ENCODE results near the gene SYTL1.

Gene SYTL1

GRCh38 chr1:27348861-27349783 is 7.3 kb downstream of the SYTL1 start:
- DNase-seq = peak; percentile 27

- peak; percentile 38 for DNase-seq
Measured at GRCh38 chr1:27349784-27350662, 8.2 kb downstream of the SYTL1 start.

DNA sequence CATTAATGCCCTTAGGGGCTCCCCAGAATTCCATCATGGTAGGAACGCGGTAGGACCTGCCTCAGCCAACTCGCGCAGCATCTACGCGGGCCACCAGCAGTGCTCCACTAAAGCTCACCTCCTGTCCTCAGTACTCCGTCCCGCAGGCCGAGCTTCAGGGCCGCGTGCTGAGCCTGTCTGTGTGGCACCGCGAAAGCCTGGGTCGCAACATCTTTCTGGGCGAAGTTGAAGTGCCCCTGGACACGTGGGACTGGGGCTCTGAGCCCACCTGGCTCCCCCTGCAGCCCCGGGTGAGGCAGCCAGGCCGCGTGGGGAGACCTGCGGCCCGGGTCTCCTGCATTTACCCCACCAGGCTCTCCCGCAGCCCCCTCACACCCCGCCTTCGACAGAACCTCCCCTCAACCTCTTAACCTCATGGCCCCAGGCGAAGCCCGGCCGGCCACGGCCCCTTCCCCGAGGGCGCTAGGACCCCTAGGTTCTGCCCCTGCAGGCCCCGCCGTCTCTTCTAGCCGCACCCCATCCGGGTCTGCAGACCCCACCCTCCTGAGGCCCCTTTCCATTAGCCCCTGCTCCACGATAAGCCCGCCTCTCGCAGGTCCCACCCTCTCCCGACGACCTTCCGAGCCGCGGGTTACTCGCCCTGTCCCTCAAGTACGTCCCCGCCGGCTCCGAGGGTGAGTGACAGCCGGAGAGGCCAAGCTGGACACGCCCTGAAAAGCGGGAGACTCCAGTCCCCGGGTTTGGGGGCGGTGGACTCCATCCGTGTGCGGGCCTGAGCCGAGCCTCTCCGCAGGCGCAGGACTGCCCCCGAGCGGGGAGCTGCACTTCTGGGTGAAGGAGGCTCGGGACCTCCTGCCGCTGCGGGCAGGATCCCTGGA is 9.1 kb downstream of the SYTL1 start:
- no peak for DNase-seq

GRCh38 chr1:27351541-27352107 is 9.8 kb downstream of the SYTL1 start:
- no peak for DNase-seq

- no peak for DNase-seq
Measured at GRCh38 chr1:27353166-27353565, 11.3 kb downstream of the SYTL1 start.

DNA sequence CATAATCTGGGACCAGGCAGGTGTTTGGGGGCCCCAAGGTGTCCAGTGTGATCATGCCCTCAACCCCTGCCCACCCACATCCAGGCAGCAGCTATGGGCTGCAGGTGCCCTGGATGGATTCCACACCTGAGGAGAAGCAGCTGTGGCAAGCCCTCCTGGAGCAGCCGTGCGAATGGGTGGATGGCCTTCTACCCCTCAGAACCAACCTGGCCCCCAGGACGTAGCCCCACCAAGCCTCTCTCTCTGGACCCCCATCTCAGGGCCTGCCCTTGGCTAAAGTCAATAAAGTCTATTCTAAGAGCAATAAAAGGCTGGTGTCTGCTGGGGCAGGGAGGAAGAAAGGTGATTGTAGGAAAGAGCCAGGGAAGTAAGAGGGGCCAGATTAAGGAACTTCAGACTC is 11.8 kb downstream of the SYTL1 start:
- no peak for DNase-seq

- DNase-seq = no peak
Measured at GRCh38 chr1:27355683-27356082, 13.9 kb downstream of the SYTL1 start.

- DNase-seq = no peak
Measured at GRCh38 chr1:27356277-27356618, 14.4 kb downstream of the SYTL1 start.

GRCh38 chr1:27356619-27357280 is 14.9 kb downstream of the SYTL1 start:
- DNase-seq = peak; percentile 60

GRCh38 chr1:27357281-27358037 is 15.6 kb downstream of the SYTL1 start:
- DNase-seq = peak; percentile 83

DNA sequence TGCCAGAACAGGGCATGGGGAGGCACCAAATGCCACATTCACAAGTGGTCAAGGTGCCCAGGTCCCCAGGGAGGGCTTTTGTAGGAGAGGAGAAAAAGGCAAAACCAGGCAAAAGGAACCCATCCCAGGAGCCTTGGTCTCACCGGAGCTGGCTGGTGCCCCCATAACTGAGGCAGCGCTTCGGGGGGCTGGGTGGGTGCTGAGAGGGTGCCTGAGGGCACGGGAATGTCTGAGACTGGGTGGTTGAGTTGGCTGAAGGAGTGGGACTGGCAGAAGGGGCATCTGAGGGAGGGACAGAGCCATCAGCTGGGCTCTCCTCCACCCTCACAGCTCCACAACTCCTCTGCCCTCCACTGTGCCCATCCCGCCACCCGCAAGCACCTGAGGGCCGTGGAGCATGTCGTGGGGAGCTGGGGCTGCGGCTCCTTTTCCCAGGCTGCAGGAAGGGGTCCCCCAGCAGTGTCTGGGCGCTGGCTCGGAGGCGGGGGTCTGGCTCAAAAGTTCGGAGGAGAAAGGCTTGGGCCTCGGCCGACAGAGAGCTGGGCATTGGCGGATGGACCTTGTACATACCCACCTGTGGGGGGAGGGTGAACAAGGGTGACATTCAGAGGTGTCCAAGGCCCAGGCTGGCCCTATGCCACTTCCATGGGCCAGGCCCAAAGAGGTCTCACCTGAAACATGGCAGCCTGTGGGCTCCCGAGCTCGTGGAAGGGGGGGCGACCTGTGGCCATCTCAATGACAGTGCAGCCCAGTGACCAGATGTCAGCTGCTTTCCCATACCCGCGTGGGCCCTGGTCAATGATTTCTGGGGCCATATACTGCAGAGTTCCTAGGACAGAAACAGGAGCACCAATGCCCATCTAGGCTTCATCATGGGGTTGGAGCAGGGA is 16.5 kb downstream of the SYTL1 start:
- no peak for DNase-seq

DNA sequence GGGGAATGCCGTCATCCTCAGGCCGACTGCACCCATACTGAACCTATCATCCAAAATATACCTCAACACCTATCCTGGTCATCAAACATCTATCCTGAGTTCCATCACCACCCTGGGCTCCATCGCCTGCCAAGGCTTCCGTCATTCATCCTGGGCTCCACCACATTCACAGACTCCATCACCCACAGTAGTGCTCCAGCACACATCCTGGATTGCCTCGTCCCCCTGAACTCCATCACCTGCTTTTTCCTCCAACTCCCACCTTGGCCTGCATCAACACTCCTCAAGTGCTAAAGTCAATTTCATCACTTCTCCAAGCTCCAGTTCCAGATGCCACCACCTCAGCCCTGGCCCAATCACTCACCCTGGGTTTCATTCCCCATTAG is 17.1 kb downstream of the SYTL1 start:
- DNase-seq = no peak

- no peak for DNase-seq
Measured at GRCh38 chr1:27359822-27360158, 18.0 kb downstream of the SYTL1 start.

DNA sequence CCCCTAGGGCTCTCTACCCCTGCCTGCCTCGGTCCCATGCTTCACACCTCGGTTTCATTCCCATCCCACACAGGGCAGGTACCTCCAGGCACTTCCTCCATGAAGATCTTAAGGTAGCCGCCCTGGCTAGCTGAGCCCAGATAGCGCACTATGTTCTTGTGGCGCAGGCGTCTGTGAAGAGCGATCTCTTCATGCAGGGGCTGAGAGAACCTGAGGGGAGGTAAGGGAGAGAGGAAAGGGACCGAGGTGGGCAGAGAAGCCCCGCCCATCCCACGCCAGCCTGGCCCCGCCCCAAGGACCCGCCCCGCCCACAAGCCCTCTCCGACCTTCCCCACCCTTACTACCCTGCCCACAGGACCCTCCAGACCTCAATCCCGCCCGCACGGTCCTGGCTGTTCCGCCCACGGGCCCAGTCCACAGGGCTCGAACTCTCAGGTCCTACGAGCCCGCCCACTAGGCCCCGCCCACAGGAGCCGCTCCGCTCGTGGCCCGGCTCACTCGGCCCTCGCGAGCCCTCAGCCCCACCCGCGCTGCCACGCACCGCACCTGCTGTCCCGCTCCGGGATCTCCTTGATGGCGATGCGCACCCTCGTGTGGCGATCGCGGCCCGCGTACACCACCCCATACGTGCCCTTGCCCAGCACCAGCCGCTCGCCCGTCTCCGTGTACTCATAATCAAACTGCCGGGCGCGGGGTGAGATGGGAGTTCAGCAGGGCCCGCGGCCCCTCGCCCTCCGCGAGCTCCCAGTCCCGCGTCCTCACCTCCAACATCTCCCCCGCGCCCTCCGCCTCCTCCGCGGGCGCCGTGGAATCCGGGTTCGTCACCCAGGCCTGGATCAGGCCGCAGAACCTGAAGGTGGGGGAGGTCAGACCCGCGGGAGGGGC is 18.6 kb downstream of the SYTL1 start:
- peak; percentile 46 for DNase-seq

DNA sequence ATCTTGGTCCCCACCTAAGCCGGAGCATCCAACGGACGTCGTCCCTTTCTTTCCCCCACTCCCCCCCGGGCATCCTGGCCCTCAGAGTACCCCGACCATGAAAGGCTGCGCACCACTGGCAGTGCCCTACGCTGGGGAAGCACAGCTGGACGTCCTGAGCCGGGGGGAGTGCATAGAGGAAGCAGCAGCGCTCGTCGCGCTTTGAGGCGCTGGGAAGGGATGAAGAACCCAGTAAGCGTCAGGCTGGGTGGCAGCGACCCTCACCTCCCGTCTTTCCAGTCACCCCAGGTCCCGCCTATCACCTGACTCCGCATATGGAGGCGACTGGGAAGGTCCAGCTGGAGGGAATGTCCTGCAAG is 19.2 kb downstream of the SYTL1 start:
- DNase-seq = no peak

DNA sequence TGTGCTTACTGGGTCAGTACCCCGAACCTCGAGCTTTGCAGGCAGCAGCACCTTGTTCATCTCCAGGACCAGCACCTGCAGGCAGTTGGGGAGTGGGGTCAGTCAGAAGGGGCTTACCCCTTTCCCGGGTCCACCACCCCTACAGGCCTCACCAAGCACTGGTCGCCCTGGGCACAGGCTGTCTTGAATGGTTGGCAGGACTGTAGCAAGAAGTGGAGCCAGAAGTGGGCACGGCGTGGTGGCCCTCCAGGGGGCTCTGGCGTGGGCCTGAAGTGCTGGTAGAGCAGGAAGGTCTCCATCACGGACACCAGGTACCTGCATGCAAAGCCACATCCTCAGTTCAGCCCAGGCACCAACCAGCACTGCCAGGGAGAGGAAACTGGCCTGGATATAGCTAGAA is 19.7 kb downstream of the SYTL1 start:
- no peak for DNase-seq

DNA sequence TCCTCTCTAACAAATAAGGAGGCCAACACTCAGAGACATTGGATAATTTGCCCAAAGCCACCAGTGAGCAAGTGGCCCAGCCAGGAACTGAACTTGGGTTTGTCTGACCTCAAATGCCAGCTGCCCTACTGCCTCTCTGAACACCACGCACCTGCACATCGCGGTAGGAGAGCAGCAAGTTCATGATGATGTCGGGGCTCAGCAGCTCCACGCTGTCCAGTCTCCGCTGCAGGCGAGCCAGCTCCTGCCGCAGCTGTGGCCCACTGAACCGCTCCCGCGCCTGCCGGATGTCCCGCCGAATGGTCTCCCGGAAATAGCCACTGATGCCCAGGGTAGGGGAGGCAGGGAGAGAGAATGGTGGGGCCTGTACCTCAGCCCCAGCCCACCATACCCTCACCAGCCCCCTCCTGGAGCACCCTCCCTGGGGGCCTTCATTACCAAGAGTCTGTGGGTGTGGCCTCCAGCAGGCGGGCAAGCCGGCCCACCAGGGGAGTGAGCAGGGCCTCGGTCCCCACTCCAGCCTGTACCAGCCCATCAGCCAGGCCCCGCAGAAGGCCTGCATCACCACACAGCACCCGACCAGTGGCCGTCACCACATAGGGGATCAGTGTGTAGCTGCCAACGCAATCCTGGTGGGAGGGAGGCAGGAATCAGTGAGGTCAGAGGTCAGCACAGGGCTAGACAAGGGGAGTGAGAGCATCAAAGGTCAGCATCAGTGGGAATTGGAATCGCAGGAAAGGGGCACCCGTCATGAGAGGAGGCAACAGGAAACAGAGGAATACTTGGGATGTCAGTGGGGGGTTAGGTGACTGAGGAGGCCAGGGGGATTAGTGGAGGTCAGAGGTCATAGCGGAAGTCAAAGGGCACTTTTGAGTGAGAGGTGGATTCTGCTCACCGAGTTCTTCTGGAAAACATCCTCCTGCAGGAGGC is 22.2 kb downstream of the SYTL1 start:
- no peak for DNase-seq

DNA sequence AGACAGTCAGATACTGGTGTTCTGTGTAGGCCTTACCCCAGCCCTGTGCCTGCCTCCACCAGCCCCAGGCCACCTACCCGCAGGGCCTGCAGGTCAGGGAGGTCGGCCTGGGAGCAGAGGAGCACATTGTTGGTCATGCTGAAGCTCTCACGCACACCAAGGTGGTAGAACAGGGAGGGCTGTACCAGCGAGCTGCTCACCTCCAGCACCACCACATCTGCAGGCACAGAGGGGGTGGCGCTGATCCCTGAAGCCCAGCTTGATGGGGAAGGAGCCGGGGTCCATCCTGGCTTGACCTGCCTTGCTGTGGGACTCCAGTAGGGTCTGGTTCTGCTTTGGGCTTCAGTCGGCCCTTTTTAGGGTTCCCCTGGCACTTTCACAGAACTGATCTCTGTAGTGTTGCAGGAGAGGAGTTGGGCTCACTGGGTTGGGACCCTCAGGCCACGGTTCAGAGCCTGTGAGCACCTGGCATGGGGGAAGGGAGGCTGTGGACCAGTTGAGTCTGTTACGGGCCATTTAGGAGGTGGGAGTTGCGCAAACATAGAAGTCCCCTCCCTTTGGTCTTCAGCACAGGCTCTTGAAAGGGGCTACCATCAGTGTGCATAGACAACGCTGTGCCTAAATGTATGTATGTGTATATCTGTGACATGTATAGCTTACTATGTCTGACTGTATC is 23.0 kb downstream of the SYTL1 start:
- no peak for DNase-seq

Measured in hematopoietic multipotent progenitor cell treated with erythropoietin and hydrocortisone succinate and interleukin-3 and kit ligand, for 4 days (in vitro differentiated cells).